GM12878 (cell line): Measurements from ENCODE around the gene THOC5. TPM values are rescaled to one million over a fixed set of nuclear protein-coding genes. Genes with fewer than 3 reads are reported as not detected.

ENCODE experiments used
- BCL11A ChIP-seq: IDR thresholded peaks from 2 replicates; pipeline ENCODE4 v1.6.1; 2011; ENCODE audit warnings: low read depth, low read length
- CBFB ChIP-seq: IDR thresholded peaks from 2 replicates; pipeline ENCODE4 v1.6.1; 2016; ENCODE audit warnings: antibody characterized with exemption, low read depth
- E2F8 ChIP-seq: fragments of 450-650 bp; IDR thresholded peaks from 2 replicates; pipeline ENCODE4 v1.6.1; 2018; ENCODE audit warnings: mild to moderate bottlenecking, low read depth, moderate library complexity; ENCODE audit not compliant: partially characterized antibody
- GABPA ChIP-seq: IDR thresholded peaks from 2 replicates; pipeline ENCODE4 v1.6.1; 2014; ENCODE audit warnings: antibody characterized with exemption, low read depth, mild to moderate bottlenecking, inconsistent platforms
- IKZF2 ChIP-seq, 2 experiments: fragments of 450-650 bp; IDR thresholded peaks; 2 replicates each; pipeline ENCODE4 v1.6.1; 2017; ENCODE audit warnings: mild to moderate bottlenecking in 2 of 2, moderate library complexity in 2 of 2
- JUNB ChIP-seq: IDR thresholded peaks from 2 replicates; pipeline ENCODE4 v1.6.1; 2016; ENCODE audit warnings: antibody characterized with exemption, mild to moderate bottlenecking
- MEF2B ChIP-seq: fragments of 450-650 bp; IDR thresholded peaks from 2 replicates; pipeline ENCODE4 v1.6.1; 2018; ENCODE audit warnings: mild to moderate bottlenecking, moderate library complexity; ENCODE audit not compliant: partially characterized antibody, poor library complexity, severe bottlenecking
- NFYA ChIP-seq: IDR thresholded peaks from 2 replicates; pipeline ENCODE4 v1.6.1; 2011; ENCODE audit warnings: low read depth, mild to moderate bottlenecking, low read length, improper control_type of control experiment, borderline replicate concordance
- PAX5 ChIP-seq: IDR thresholded peaks from 2 replicates; pipeline ENCODE4 v1.6.1; 2011; ENCODE audit warnings: low read depth, low read length, borderline replicate concordance
- PML ChIP-seq: IDR thresholded peaks from 2 replicates; pipeline ENCODE4 v1.6.1; 2012; ENCODE audit warnings: low read length, inconsistent platforms
- RBBP5 ChIP-seq: fragments of 200-600 bp; sonication (generic); conservative IDR thresholded peaks from 2 replicates; pipeline ENCODE4 v1.6.1; 2016
- SMAD1 ChIP-seq: fragments of 450-650 bp; IDR thresholded peaks from 2 replicates; pipeline ENCODE4 v1.6.1; 2018; ENCODE audit warnings: mild to moderate bottlenecking, low read depth; ENCODE audit not compliant: partially characterized antibody
- SPI1 ChIP-seq: IDR thresholded peaks from 2 replicates; pipeline ENCODE4 v1.6.1; 2011; ENCODE audit warnings: low read depth, mild to moderate bottlenecking, low read length, moderate library complexity, borderline replicate concordance; ENCODE audit not compliant: insufficient read depth
- STAT1 ChIP-seq: fragments of 450-650 bp; conservative IDR thresholded peaks from 2 replicates; pipeline ENCODE4 v1.6.1; 2014; ENCODE audit warnings: antibody characterized with exemption, mild to moderate bottlenecking
- TARDBP ChIP-seq: IDR thresholded peaks from 2 replicates; pipeline ENCODE4 v1.6.1; 2016; ENCODE audit warnings: borderline replicate concordance
- TCF3 ChIP-seq: IDR thresholded peaks from 2 replicates; pipeline ENCODE4 v1.6.1; 2012; ENCODE audit warnings: low read depth, mild to moderate bottlenecking, low read length, borderline replicate concordance; ENCODE audit not compliant: insufficient read depth
- ZBTB4 ChIP-seq: fragments of 450-650 bp; formaldehyde crosslinking; IDR thresholded peaks from 2 replicates; pipeline ENCODE4 v1.4.0; 2022; ENCODE audit warnings: mild to moderate bottlenecking, moderate library complexity
- ZNF592 ChIP-seq: fragments of 450-650 bp; IDR thresholded peaks from 2 replicates; pipeline ENCODE4 v1.6.1; 2017; ENCODE audit warnings: mild to moderate bottlenecking, moderate library complexity
- ZNF622 ChIP-seq: fragments of 450-650 bp; IDR thresholded peaks from 2 replicates; pipeline ENCODE4 v1.6.1; 2017; ENCODE audit warnings: mild to moderate bottlenecking, inconsistent platforms
- ZSCAN29 ChIP-seq: fragments of 450-650 bp; IDR thresholded peaks from 2 replicates; pipeline ENCODE4 v1.6.1; 2017; ENCODE audit warnings: mild to moderate bottlenecking, moderate library complexity
- polyA plus RNA-seq, 11 experiments: library from polyadenylated mRNA; depleted of rRNA in 4 of 11; unstranded in 6 of 11; stranded (reverse) in 5 of 11; fragments of >200 nt; fragmentation: Nextera tagmentation in 4 of 11; fragmentation: Illumina TruSeq in 1 of 11; extraction: Ambion mirVana in 4 of 11; extraction: Trizol in 1 of 11; gene quantifications; 1 replicate in 1 of 11; 2 replicates in 10 of 11; pipeline versions ENCODE4 v1.2.1 to v1.2.3, GENCODE V29; 2011 to 2016; ENCODE audit warnings: inconsistent platforms in 2 of 11, missing spikeins in 2 of 11, low read depth in 1 of 11
- total RNA-seq, 4 experiments: library from RNA; depleted of rRNA in 3 of 4; stranded (reverse); fragments of >200 nt in 3 of 4; fragmentation: Illumina TruSeq in 1 of 4; extraction: Trizol in 1 of 4; gene quantifications; 2 replicates each; pipeline versions ENCODE4 v1.2.1 to v1.2.3, GENCODE V29; 2013 to 2021

Gene THOC5
- total and polyA plus RNA-seq, 10 of the 15 experiments (the other 5 are each of a cell fraction or from before 2014, with no cell fraction given): 20.9 to 44.9 (median 31.4) TPM

GRCh38 chr22:29553351-29554224 lies at the start of gene THOC5 (continued):
- no peak for TF ChIP-seq RBBP5
- peak; percentile 80 for TF ChIP-seq PML
- peak; percentile 98 for TF ChIP-seq GABPA
- no peak for TF ChIP-seq IKZF2 (IDR thresholded peaks at IDR 0.05)
- TF ChIP-seq CBFB: peak; percentile 42; the same call in 1 of the 2 replicates
- no peak for TF ChIP-seq NFYA
- TF ChIP-seq SMAD1: peak; percentile 65
- TF ChIP-seq ZBTB4 (CRISPR knock-in tag): no peak
- TF ChIP-seq BCL11A: no peak
- no peak for TF ChIP-seq ZNF592
- TF ChIP-seq ZNF622: no peak
- no peak for TF ChIP-seq ZSCAN29
- peak; percentile 61 for TF ChIP-seq MEF2B
- TF ChIP-seq E2F8: peak; percentile 88
- TF ChIP-seq TARDBP: 0 out of 2 replicates have a peak, but pooled peaks have one; percentile 74
- TF ChIP-seq STAT1: 0 out of 2 replicates have a peak, but pooled peaks have one; percentile 49
- no peak for TF ChIP-seq JUNB
- TF ChIP-seq TCF3: no peak
- TF ChIP-seq PAX5: 0 out of 2 replicates have a peak, but pooled peaks have one; percentile 36
- no peak for TF ChIP-seq SPI1
